UCSD-AML1 (cell line): ENCODE data around the gene KLK6.
"Not testable (repeated sequence)": the region's sequence is repeated elsewhere in the genome, so short reads cannot be mapped to it uniquely, and the experiment has no call there.

Source experiments
- DNase-seq: peaks from one replicate; lab custom pipeline; 2025; ENCODE audit not compliant: unreplicated experiment; lab: John Stamatoyannopoulos, UW

Gene KLK6

DNA sequence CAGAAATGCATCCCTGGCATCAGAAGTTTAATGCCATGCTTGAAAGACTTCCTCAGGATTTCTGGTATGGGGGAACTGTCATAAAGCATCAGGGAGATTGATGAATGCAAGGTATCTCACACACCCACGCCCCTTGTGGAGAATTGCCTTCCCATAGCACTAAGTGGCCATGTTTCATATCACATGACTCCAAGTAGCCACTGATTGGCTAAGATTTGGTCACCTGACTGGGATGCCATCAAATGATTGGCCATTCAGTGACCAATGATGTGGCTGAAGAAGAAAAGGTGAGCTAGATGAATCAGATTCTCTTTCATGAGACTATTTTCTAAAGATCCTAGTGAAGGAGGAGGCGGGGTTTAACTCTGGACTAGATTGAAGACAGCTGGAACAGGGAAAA, 24.7 kb upstream of the KLK6 start:
- no peak for DNase-seq

DNA sequence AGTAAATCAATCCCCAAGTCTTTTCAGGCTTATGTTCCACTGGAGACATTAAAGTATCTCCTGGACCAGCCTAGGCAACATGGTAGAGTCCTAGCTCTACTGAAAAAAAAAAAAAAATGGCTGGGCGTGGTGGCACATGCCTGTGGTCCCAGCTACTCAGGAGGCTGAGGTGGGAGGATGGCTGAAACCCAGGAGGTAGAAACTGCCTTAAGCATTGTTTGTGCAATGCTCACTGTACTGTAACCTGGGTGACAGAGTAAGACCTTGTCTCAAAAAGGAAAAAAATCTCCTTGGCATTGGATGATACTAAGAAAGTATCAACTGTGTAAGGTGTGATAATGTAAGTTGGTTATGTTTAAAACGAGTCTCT, 23.3 kb upstream of the KLK6 start:
- no peak for DNase-seq

DNA sequence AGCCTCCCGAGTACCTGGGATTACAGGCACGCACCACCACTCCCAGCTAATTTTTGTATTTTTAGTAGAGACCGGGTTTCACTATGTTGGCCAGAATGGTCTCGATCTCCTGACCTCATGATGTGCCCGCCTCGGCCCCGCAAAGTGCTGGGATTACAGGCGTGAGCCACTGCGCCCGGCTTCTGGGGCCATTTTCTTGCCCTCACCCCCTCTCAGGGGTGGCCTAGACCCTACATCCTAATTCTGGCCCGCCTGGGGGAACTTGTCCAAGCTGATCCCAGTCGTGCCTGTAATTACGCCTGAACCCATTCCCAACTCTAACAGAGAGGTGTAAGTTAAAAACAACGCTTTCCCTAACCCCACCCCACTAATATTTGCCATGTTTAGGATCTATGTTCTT, 15.0 kb upstream of the KLK6 start:
- DNase-seq: not testable (repeated sequence)

DNA sequence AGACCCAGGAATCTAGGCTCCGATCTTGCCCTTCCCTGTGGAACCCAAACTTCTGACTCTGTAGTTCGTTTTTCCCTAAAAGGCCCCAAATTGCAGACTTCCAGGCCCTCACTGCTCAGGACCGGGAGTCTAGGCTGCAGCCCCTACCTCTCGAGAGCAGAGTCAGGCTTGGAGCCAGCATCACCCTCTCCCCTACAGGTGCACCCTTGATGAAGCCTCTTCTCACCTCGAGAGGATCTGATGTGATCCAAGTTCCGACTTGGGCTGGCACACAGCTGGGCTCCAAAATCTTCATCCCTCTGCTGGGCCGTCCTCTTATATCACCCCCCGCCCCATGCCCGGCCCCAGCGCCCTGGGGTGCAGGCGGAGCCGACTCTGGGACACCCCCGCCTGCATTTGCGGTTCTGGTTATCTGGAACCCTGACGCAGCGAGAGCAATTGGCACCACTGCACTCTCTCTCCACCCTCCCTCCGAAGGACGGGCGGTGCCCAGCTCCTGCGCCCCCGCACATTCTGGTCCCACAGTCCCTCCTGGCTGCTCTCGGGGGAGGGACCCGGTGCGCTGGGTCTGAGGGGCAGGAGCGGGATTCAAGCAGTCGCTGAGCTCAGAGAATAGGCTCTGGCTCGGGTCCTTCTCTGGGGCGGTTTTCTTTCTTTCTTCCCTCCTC, 14.4 kb upstream of the KLK6 start, which contains the start of gene KLK7:
Gene KLK7, minus strand, starts transcription at position 293 of the 668 bp plus-strand sequence. CDS start 1,518 bp downstream, outside the sequence.
- DNase-seq: no peak

DNA sequence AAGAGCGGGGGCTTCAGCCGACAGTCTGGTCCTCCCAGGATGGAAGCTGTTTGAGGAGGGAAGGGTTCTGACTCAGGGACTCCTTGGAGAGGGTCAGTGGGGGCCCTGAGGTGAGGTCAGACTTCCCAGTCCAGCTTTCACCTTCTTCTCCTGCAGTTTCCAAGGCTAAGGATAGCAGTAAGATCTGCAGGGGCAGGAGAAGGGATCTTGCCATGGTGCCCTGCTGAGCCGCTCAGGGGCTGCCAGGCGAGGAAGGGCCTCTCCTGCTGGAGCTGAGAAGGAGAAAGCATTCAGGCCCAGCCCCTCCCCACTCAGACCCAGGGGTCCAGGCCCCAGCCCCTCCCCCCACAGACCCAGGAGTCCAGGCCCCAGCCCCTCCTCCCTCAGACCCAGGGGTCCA, 12.8 kb upstream of the KLK6 start:
- no peak for DNase-seq

DNA sequence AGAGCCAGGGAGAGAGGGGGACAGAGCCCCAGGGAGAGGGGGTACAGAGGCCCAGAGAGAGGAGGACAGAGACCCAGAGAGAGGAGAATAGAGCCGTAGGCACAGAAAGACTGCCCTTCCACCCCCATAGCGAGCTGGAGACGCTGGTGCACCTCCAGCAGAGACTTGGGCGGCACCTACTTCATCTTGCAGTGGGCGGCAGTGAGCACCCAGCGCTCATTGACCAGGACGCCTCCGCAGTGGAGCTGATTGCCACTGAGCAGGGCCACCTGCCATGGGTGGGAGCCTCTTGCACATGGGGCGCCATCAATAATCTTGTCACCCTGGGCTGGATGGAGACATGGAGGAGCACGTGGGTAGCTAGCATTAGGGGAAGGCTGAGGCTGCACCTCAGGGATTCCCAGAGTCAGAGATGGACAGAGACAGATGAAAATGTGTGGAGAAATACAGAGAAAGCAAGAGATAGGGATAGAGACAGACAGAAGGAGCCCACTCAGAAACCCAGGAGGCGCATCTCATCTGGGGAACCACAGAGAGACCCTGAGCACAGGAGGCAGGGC, 12.3 kb upstream of the KLK6 start:
- DNase-seq: no peak

DNA sequence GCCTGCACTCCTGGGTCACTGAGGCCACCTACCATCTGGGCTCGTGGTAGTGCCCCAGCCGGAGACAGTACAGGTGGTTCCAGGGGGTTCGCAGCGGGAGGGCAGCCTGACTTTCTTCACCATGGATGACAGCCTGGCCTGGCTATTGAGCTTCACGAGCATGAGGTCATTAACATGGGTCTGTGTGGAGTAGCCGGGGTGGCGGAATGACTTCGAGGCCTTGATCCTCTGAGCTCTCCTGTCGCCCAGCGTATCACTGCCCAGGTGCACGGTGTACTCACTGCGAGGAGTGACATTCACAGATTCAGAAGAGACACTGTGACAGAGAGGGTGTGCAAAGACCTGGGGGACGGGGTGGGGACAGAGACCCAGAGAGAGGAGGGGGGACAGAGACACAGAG, 10.8 kb upstream of the KLK6 start:
- no peak for DNase-seq

DNA sequence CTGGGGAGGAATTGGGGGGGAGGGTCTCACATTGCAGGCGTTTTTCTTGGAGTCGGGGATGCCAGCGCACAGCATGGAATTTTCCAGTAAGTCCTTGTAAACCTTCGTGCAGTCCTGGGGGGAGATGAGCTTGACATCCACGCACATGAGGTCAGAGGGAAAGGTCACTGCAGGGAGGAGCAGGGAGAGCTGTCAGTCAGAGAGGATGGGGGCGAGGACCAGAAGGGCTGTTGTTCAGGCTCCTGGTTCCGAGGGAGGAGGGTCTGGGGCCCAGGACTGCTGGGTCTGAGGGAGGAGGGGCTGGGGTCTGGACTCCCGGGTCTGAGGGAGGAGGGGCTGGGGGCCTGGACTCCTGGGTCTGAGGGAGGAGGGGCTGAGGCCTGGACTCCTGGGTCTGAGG, 10.4 kb upstream of the KLK6 start:
- no peak for DNase-seq

DNA sequence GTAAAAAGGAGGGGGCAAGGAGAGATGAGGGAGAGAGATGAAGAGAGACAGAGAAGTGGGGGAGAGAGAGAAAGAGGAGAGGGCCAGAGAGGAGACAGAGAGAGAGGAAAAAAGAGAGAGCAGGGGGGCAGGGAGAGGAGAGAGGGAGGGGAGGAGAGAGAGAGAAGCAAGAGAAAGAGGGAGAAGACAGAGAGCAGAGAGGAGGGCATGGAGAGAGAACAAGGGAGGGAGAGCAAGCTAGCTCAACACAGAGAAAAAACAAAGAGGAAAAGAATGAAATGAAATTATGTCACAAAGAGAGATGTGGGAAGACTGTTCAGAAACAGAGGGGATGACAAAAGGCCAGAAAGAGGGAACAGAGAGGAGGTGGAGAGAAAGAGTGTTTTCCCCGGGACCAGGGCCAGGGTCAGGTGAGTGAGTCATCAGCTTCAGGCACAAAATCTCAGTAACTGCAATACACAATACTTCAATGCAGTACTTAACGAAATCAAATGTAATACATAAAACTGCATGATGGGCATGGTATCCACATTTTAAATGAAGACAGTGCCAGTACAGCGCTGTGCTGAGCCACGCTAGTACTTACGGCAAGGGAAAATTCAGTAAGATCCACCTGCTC, 9.5 kb upstream of the KLK6 start:
- DNase-seq: no peak

DNA sequence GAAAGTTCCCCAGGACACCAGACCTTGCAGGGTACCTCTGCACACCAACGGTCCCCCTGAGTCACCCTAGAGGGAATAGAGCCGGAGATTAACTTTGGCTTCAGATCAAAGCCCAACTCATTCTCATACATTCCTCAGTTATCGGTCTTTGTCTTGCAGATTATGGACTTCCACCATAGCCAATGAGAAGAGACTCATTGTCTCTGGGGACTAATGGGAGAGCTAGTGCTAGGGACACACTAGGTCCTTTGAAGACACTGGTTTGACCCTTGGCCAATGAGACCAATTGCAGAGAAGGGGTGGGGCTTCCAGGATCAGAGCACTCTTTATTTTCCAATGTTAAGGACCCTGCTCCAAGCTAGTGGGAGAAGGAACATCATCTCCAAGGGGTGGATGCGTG, 8.2 kb upstream of the KLK6 start:
- no peak for DNase-seq

DNA sequence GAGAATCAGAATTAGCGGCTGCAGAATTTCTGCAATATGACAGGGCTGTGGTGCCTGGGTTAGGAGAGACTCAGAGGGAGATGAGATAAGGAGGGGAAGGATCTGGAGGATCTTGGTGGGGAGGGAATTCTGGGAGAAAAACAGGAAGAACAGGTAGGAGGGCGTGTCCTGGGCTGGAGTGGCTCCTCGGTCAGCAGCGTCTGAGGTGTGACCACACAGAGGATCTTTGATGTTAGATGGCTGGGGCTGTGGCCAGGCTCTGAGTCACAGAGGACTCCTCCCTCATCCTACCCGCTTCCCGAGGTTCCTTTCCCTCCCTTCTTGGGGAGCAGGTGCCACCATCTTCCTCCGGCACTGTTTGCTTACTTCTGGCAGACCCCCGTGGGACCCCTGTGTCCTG, 6.4 kb upstream of the KLK6 start:
- no peak for DNase-seq

DNA sequence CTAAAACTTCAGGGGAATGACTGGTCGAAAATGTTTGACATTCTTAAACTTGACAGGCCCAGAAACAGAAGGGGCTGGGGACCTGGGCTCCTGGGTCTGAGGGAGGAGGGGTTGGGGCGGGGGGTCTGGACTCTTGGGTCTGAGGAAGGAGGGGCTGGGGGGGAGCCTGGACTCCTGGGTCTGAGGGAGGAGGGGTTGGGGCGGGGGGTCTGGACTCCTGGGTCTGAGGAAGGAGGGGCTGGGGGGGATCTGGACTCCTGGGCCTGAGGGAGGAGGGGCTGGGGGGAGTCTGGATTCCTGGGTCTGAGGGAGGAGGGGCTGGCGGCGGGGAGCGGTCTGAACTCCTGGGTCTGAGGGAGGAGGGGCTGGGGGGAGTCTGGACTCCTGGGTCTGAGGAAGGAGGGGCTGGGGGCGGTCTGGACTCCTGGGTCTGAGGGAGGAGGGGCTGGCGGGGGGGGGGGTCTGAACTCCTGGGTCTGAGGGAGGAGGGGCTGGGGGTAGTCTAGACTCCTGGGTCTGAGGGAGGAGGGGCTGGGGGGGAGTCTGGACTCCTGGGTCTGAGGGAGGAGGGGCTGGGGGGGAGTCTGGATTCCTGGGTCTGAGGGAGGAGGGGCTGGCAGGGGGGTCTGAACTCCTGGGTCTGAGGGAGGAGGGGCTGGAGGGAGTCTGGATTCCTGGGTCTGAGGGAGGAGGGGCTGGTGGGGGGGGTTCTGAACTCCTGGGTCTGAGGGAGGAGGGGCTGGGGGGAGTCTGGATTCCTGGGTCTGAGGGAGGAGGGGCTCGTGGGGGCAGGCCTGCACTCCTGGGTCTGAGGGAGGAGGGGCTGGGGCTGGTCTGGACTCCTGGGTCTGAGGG, 5.5 kb upstream of the KLK6 start:
- DNase-seq: no peak

DNA sequence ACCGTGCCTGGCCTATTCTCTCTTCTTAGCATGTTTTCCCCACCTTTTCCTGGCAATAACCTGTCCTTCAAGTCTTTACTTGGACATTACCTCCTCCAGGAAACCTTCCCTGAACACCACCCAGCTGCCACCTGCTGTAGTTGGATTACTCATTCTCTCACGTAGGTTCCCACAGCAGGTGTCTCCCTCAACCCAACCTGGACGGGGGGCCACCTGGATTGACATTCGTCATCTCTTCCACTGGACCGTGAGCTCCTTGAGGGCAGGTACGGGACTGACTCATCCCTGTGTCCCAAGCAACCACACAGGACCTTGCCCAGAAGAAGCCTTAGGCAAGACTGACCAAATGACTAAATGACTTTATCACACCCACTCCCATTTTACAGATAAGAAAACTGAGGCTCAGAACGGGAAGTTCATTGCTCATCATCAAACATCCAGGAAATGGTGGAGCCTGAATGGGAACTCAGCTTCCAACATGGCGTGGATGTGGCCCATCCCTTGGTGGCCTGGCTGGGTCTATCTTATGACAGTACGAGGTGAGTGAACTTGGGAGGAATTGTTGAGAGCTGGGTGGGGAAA, 3.5 kb upstream of the KLK6 start:
- no peak for DNase-seq

DNA sequence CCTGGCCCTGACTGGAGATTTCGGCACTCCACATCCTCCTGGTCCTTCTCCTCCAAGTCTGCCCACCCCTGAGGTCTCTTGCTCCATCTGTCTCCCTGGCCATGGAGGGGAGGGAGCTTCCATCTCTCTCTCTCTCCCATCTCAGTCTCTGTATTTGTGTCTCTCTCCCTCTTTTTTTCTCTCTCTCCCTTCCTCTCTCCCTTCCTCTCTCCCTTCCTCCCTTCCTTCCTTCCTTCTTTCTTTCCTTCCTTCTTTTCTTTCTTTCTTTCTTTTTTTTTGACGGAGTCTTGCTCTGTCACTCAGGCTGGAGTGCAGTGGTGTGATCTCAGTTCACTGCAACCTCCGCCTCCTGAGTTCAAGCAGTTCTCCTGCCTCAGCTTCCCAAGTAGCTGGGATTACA, 419 bp upstream of the KLK6 start:
- not testable (repeated sequence) for DNase-seq

DNA sequence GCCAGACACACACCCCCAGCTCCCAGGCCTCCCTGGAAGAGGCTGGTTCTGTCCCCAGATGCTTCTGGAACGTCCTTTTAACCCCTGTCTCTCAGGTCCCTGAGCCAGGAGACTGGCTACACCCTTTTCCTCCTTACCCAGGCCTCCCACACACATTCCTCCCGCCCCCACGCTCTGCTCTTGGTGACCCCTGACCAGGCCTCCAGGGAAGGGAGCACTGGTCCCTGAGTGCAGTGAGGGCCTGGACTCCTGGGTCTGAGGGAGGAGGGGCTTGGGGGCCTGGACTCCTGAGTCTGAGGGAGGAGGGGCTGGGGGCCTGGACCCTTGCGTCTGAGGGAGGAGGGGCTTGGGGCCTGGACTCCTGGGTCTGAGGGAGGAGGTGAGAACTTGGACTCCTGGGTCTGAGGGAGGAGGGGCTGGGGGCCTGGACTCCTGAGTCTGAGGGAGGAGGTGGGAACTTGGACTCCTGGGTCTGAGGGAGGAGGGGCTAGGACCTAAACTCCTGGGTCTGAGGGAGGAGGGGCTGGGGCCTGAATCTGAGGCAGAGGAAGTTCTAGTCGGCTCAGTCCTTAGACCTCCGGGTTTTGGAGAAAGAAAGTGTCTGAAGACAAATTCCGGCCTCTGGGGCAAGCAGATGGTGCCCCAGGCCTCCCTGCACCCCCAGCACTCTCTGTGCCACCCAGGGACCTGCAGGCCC, 527 bp downstream of the KLK6 start:
- no peak for DNase-seq

DNA sequence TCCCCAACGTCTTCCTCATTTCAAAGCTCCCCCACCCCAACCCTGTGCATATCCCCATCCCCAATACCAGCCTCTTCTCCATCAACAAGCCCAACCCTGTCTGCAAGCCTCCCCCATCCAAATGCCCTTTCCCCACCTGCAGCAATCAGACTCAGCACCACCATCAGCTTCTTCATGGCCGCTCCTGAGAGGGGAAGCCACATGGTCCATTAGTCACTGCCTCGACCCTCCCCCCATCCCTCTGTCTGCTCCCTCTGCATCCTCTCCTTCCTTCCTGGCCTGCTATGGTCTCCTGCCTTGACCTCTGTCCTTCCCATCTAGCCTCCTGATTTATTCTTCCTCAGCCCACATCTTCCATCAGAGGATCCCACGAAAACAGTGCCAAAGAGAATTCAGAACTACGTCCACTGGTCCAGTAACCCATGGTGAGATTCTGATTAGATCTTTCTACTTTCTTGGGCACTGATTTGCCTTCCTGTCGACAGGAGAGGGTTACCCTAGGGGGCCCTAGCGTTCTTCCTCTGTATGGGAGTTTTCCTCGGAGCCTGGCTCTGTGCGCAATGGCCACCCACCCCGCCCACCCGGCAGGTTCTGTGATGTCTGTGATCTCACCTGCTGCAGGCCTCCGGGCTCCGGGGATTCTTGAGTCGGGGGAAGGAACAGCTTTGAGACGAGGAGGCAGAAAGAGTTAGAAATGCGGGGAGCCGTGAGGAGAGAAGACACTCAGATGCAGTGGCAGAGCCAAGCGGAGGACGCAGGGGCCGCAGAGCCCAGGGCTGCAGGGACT, 1.3 kb downstream of the KLK6 start:
- no peak for DNase-seq

DNA sequence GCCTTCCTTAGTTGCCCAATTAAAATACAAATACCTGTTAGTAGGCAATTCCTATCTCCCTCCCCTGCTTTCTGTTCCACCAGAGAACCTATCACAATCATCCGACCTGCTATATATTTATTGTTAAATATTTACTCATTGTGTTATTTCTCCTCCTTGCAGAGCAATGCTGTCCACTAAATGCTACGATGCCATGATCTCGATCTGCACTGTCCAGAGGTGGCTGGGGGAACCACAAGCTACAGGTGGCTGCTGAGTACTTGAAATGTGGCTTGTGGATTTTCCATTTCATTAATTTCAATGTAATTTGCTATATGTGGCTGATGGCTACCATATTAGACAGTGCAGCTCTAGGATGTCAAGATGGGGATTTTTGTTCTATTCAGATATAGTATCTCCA, 5.1 kb downstream of the KLK6 start:
- DNase-seq: no peak

DNA sequence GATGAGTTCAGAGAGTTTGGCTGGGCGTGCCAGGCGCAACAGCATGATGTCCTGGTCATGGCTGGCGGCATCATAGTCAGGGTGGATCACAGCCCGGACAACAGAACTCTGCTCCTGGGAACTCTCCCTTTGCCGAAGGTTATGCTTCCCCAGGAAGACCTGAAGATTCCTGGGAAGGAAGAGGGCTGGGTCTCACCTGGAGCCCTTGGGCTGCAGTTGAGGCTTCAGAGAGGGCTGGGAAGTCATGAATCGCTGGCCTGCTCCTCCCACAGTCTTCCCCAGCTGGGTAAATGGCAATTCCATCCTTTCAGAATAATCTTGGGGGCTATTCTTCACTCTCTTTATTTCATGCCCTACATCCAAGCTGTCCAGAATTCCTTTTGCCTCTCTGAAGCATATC, 6.0 kb downstream of the KLK6 start:
- DNase-seq: no peak

DNA sequence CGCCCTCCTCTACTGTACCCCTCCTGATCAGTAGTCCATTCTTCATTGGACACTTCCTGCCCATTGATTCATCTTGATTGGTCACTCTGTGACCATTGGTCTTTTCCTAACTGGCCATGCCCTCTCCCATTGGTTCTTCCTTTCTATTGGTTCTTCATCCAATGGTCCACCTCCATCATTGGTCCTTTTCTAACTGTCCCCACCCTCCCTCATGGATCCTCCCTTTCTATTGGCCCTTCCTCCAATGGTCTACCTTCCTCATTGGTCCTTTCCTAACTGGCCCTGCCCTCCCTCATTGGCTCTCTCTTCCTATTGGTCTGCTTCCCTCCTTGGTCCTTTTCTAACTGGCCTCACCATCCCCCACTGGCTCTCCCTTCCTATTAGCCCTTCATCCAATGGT, 7.1 kb downstream of the KLK6 start:
- no peak for DNase-seq
